Osteoblast (primary cell): ENCODE results near the gene ARHGAP35. TPM values are rescaled to one million over a fixed set of nuclear protein-coding genes. Genes with fewer than 3 reads are reported as not detected.
A peak's percentile ranks its signal among the peaks of the same experiment; 100 is the strongest.
"Not testable (repeated sequence)": the region's sequence is repeated elsewhere in the genome, so short reads cannot be mapped to it uniquely, and the experiment has no call there.

ENCODE experiments used
- DNase-seq: peaks from one replicate; pipeline ENCODE4 v3.0.0; 2011; ENCODE audit warnings: low spot score, mixed read lengths; ENCODE audit not compliant: insufficient read length; ENCODE audit errors: missing footprints
- H2AFZ ChIP-seq: 2 replicates; pipeline ENCODE4 v1.6.0; 2011; ENCODE audit warnings: mild to moderate bottlenecking, low read length
- H3K27ac ChIP-seq: 2 replicates; pipeline ENCODE4 v1.5.1; 2011; ENCODE audit warnings: mild to moderate bottlenecking, low read depth, low read length, moderate library complexity
- H3K27me3 ChIP-seq: 2 replicates; pipeline ENCODE4 v1.6.0; 2012; ENCODE audit warnings: mild to moderate bottlenecking, control low read depth, inconsistent platforms, low read length, moderate library complexity; ENCODE audit not compliant: insufficient read depth
- H3K36me3 ChIP-seq: 2 replicates; pipeline ENCODE4 v1.5.1; 2011; ENCODE audit warnings: mild to moderate bottlenecking, low read length, control low read depth, moderate library complexity; ENCODE audit not compliant: insufficient read depth
- H3K4me1 ChIP-seq: 2 replicates; pipeline ENCODE4 v1.5.1; 2011; ENCODE audit warnings: mild to moderate bottlenecking, low read length, control low read depth, moderate library complexity; ENCODE audit not compliant: insufficient read depth
- H3K4me2 ChIP-seq: 2 replicates; pipeline ENCODE4 v1.6.0; 2011; ENCODE audit warnings: mild to moderate bottlenecking, low read length; ENCODE audit not compliant: insufficient read depth
- H3K4me3 ChIP-seq: fragments of 200-600 bp; sonication (generic); 3 replicates; pipeline ENCODE4 v1.5.1; 2012; ENCODE audit warnings: mild to moderate bottlenecking, low read length, inconsistent platforms; ENCODE audit not compliant: insufficient read depth
- H3K79me2 ChIP-seq: 2 replicates; pipeline ENCODE4 v1.6.0; 2012; ENCODE audit warnings: mild to moderate bottlenecking, low read length, control low read depth, inconsistent platforms; ENCODE audit not compliant: insufficient read depth
- H3K9me3 ChIP-seq: 2 replicates; pipeline ENCODE4 v1.5.1; 2011; ENCODE audit warnings: low read depth, low read length, control low read depth
- H4K20me1 ChIP-seq: 2 replicates; pipeline ENCODE4 v1.6.0; 2012; ENCODE audit warnings: mild to moderate bottlenecking, low read length, control low read depth; ENCODE audit not compliant: insufficient read depth
- CTCF ChIP-seq: IDR thresholded peaks from 2 replicates; pipeline ENCODE4 v1.5.1; 2011; ENCODE audit warnings: mild to moderate bottlenecking, low read depth, low read length, moderate library complexity; ENCODE audit errors: extremely low read depth
- total RNA-seq: library from RNA; depleted of rRNA; stranded (reverse); fragments of >200 nt; gene quantifications from 2 replicates; pipeline ENCODE4 v1.2.3, GENCODE V29; 2012

The ARHGAP35 gene
- total RNA-seq, 1 donor = 82.2 TPM

- no peak overlapping the region for H2AFZ ChIP-seq
- H3K4me3 ChIP-seq = no peak overlapping the region
- peaks cover 72% of the 10 kb centered on the region for H3K79me2 ChIP-seq
- no peak overlapping the region for H3K27ac ChIP-seq
- no peaks in the 10 kb centered on the region for H3K9me3 ChIP-seq
- H3K4me1 ChIP-seq = peaks cover 49% of the 10 kb centered on the region
- H4K20me1 ChIP-seq = peaks cover 31% of the 10 kb centered on the region
- no peak for TF ChIP-seq CTCF
- H3K4me2 ChIP-seq = no peak overlapping the region
- DNase-seq = no peak
- no peaks in the 10 kb centered on the region for H3K27me3 ChIP-seq
- H3K36me3 ChIP-seq = no peaks in the 10 kb centered on the region
Measured at GRCh38 chr19:46882034-46882433, 21.2 kb downstream of the ARHGAP35 start.

- peaks cover 55% of the 10 kb centered on the region for H3K4me1 ChIP-seq
- not testable (repeated sequence) for H3K36me3 ChIP-seq, H3K4me2 ChIP-seq, H2AFZ ChIP-seq, H3K27me3 ChIP-seq, H3K9me3 ChIP-seq, H3K4me3 ChIP-seq, H3K27ac ChIP-seq, DNase-seq
- H4K20me1 ChIP-seq = peaks cover 32% of the 10 kb centered on the region
- H3K79me2 ChIP-seq = peaks cover 71% of the 10 kb centered on the region
Measured at GRCh38 chr19:46882751-46883150, 22.0 kb downstream of the ARHGAP35 start.

- Histone ChIP-seq H3K9me3 (no peaks in the 10 kb centered on the region), H3K36me3 (no peaks in the 10 kb centered on the region), H4K20me1 (peaks cover 30% of the 10 kb centered on the region), H3K79me2 (peaks cover 85% of the 10 kb centered on the region), H3K4me2 (peak overlapping the region; percentile 59), H3K27me3 (no peaks in the 10 kb centered on the region), H2AFZ (no peak overlapping the region), H3K27ac (peak overlapping the region; percentile 59), H3K4me3 (no peak overlapping the region), H3K4me1 (peaks cover 39% of the 10 kb centered on the region)
- TF ChIP-seq CTCF = no peak
- DNase-seq = no peak
Measured at GRCh38 chr19:46885411-46885810, 24.6 kb downstream of the ARHGAP35 start.

GRCh38 chr19:46886546-46887239 lies 25.9 kb downstream of the ARHGAP35 start:
- H3K27ac ChIP-seq = peak overlapping the region; percentile 59
- H2AFZ ChIP-seq = no peak overlapping the region
- no peak for DNase-seq
- peak overlapping the region; percentile 59 for H3K4me2 ChIP-seq
- H3K4me3 ChIP-seq = no peak overlapping the region
- H3K9me3 ChIP-seq = no peaks in the 10 kb centered on the region
- no peak for TF ChIP-seq CTCF
- no peaks in the 10 kb centered on the region for H3K27me3 ChIP-seq
- H3K4me1 ChIP-seq = peaks cover 47% of the 10 kb centered on the region
- peaks cover 34% of the 10 kb centered on the region for H4K20me1 ChIP-seq
- H3K36me3 ChIP-seq = no peaks in the 10 kb centered on the region
- peaks cover 84% of the 10 kb centered on the region for H3K79me2 ChIP-seq
